ENCODE results near the gene KRTAP19-7.

Gene KRTAP19-7

GRCh38 chr21:30561264-30561895 lies at the start of gene KRTAP19-7:
Gene KRTAP19-7 (minus strand): TSS chr21:30561314. CDS start chr21:30561289, 25 bp downstream.
- DNase-seq = no peak

- no peak for DNase-seq
Observed at GRCh38 chr21:30605968-30606367, 44.9 kb upstream of the KRTAP19-7 start.

- no peak for DNase-seq
Observed at GRCh38 chr21:30600787-30601186, 39.7 kb upstream of the KRTAP19-7 start, which contains the start of gene KRTAP22-1. Gene KRTAP22-1 (plus strand): TSS chr21:30601087.

DNA sequence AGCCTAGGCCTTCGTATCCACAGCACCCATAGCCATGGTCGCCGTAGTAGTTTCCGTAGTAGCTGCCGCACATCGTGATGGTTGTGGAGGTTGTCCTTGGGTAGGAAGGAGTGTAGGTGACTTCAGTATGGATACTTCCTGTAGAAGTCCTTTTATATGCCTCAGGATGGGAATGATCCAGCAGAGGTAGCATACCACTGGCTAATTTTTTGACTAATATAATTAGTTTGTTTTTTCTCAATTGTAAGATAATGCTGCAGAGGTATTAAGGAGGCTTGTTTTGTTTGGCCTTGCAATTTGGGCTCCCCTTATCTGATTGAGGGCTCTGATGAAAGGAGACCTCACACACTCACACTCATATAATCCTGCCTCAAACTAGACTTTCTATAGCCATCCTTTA lies 37.7 kb upstream of the KRTAP19-7 start, which contains the start of gene KRTAP6-2:
TSS of gene KRTAP6-2 (minus strand) at position 101 of the 400 bp plus-strand sequence. CDS start at position 73, 28 bp downstream.
- DNase-seq = no peak

DNA sequence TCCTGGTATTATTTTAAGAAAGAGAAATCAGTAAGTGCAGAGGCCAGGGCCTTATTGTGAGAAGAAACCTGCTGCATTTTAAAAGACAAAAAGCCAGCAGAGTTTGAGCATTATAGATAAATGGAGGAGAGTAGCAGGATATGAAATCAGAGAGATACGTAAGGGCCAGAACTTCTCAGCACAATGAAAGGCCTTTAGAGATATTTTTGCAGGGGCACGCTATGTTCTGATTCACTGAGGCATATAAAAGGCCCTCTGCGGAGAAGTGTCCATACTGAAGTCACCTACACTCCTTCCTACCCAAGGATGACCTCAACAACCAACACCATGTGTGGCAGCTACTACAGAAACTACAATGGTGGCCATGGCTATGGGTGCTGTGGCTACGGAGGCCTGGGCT lies 31.0 kb upstream of the KRTAP19-7 start, which contains the start of gene KRTAP6-3:
TSS of gene KRTAP6-3 (plus strand) at position 301 of the 400 bp plus-strand sequence. CDS start at position 307, 6 bp downstream.
- no peak for DNase-seq

- DNase-seq = no peak
Observed at GRCh38 chr21:30590297-30590696, 29.2 kb upstream of the KRTAP19-7 start, which contains the start of gene KRTAP22-2. Gene KRTAP22-2 (minus strand): TSS chr21:30590397.

DNA sequence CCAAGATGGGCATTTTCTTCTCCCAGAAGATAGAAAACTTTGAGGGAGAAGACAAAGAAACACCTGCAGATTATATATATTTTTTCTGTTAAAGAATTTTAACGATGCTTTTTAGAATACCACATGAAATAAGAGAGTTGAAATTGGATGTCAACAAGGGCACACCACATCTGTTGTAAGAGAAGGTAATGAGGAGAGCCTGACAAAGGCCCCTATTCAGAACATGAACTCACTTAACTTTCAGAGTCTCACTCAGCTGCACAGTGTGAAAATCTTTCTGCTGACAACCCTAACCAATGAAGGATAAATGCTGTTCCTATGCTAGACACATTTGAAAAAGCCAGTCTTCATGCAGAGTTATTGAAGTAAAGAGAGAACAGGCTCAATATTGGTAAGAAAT lies 21.8 kb upstream of the KRTAP19-7 start:
- DNase-seq = no peak

DNA sequence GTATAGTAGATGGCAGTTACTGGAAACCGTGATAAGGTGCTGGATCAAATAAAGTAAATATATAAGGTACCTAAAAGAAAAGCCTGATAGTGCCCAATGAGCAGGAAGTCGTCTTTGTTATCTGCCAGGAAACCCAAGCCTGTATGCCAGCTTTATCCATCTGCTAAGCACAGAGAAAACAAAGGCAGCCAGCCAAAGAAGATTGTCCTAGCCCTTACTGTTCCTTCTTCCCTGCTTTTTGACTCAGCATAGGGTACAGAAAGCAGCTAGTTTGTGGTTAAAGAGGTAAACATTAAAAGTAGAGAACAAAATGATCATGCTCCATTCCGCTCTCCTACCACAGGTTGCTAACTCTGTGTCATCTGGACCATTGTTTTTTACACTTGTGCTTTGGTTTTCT lies 19.0 kb upstream of the KRTAP19-7 start:
- DNase-seq = no peak

GRCh38 chr21:30579346-30579745 lies 18.2 kb upstream of the KRTAP19-7 start:
- DNase-seq = no peak

GRCh38 chr21:30577766-30578165 lies 16.7 kb upstream of the KRTAP19-7 start:
- no peak for DNase-seq

- DNase-seq = no peak
Observed at GRCh38 chr21:30567617-30568016, 6.5 kb upstream of the KRTAP19-7 start.

DNA sequence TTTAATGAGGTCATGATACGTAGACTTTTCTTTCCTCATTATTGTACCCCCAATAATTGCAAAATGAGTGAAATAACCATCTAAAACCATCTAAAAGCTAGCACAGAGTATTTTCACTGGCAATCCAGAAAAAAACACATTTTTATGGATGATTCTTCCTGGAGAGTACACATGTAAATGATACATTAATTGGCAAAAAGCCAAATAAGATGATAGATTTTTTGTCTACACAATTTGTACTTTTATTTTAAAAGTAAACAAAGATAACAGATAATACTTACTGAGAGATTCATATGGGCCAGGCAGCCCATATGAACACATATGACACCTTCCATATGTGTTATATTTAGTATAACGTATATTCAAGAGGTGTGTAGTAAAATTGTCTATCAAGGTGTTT lies 2.5 kb upstream of the KRTAP19-7 start:
- no peak for DNase-seq

GRCh38 chr21:30563072-30563471 lies 2.0 kb upstream of the KRTAP19-7 start:
- DNase-seq = no peak

- DNase-seq = no peak
Observed at GRCh38 chr21:30561957-30562356, 843 bp upstream of the KRTAP19-7 start.

- no peak for DNase-seq
Observed at GRCh38 chr21:30555095-30555494, 6.0 kb downstream of the KRTAP19-7 start.

GRCh38 chr21:30552782-30553181 lies 8.3 kb downstream of the KRTAP19-7 start:
- no peak for DNase-seq

DNA sequence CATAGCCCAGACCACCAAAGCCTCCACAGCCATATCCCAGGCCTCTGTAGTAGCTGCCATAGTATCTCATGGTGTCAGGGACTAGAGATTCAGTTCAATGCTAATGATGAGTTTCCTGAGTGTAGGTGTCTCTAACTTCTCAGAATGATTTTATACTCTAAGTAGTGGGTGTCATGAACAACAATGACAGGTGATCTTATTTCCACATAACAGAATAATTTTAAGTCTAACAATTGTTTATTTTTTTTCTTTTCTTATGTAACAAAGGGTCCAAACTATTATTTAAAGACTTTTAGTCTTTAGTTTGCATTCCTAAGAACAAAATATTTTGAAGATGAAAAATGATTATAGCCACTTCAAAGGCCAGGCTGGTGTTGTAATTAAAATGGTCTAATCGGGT lies 19.4 kb downstream of the KRTAP19-7 start, which contains the start of gene KRTAP19-6:
TSS of gene KRTAP19-6 (minus strand) at position 101 of the 400 bp plus-strand sequence. CDS start at position 70, 31 bp downstream.
- no peak for DNase-seq

- DNase-seq = no peak
Observed at GRCh38 chr21:30518876-30519275, 42.2 kb downstream of the KRTAP19-7 start.

DNA sequence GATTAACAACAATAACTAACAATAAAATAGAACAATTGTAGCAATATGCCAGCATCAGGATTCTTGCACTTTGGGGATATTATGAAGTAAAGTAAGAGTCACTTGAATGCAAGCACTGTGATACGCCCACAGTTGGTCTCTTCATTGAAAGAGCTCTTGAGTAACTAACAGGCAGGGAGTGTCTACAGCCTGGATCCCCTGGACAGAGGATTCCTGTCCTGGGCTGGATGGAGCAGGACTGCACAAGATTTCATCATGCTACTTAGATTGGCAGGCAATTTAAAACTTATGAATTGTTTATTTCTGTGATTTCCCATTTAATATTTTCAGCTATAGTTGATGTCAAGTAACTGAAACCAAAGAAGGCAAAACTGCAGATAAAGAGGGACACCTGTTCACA lies 45.4 kb downstream of the KRTAP19-7 start:
- DNase-seq = no peak
